Heart left ventricle (tissue), 13 donors: ENCODE data around the gene ITPR2.

Experiments
- CTCF ChIP-seq, 12 donors: fragments of 200-600 bp; sonication (generic) in 4 of 12; IDR thresholded peaks; one replicate each; pipeline versions ENCODE4 v1.5.0 to v1.8.0; 2018 to 2022; ENCODE audit warnings: antibody characterized with exemption in 12 of 12, mild to moderate bottlenecking in 5 of 12
- POLR2A ChIP-seq, 2 donors: fragments of 450-650 bp; IDR thresholded peaks; one replicate each; pipeline ENCODE4 v1.6.1; 2017; ENCODE audit warnings: antibody characterized with exemption in 2 of 2, mild to moderate bottlenecking in 2 of 2, moderate library complexity in 2 of 2
- donor health status: ischemic (EF 13 %, LVEDD 7.1; RV severe dilation, severe dysfunction).
- donor health status: DM: no; HTN: yes; CAD: no.
- donor health status: DM: no; HTN: no; CAD: no.
- donor health status: ischemic (EF 25% LVEDD 6.9; RV normal size, moderate dysfunction).
- donor health status: ischemic (EF 25% LVEDD 5.7; RV mildly dilated, moderate dysfunction).
- donor health status: ischemic (EF 35%, LVEDD 5.7; RV mildly dilated, moderate dysfunction).
- donor health status: nonischemic (EF 11% LVEDD 7.7; RV severe dilation, severe dysfunction).
- donor health status: DM: yes; HTN: yes; CAD: no.
- donor health status: PGD.
- donor health status: ischemic (EF 29% LVEDD 5.4; RV normal size, mild dysfunction).
- donor health status: nonischemic (EF 23%, LVEDD 6.1; RV moderate dilation, normal function).

GRCh38 chr12:26661399-26661798 is 171.6 kb downstream of the ITPR2 start:
- TF ChIP-seq CTCF (IDR thresholded peaks at IDR 0.05) (no peak), POLR2A (IDR thresholded peaks at IDR 0.05) (no peak)
